Adipose tissue (tissue), 3 donors: Measurements from ENCODE around the gene CNKSR3. TPM values are rescaled to one million over a fixed set of nuclear protein-coding genes. Genes with fewer than 3 reads are reported as not detected.

ENCODE experiments used
- H3K27ac ChIP-seq: one replicate; pipeline ENCODE4 v1.5.1; 2013; ENCODE audit warnings: low read depth, low read length
- WGBS, 3 donors: extraction: QIAGEN DNeasy Blood & Tissue Kit; methylation state at CpG; one replicate each; pipeline ENCODE4 v1.1.7; 2013; 5-methylcytosine and 5-hydroxymethylcytosine counted together
- polyA plus RNA-seq, 3 donors: library from polyadenylated mRNA; stranded (reverse); fragments of 200-250 nt; gene quantifications; one replicate each; pipeline ENCODE4 v1.2.3, GENCODE V29; 2013
- donor health status: healthy with polysubstance abuse.
- donor health status: Bipolar disorder and iron deficiency.
- donor health status: healthy.

CNKSR3 gene
- polyA plus RNA-seq, 3 donors: 3.8 to 6.8 (median 6.5) TPM

DNA sequence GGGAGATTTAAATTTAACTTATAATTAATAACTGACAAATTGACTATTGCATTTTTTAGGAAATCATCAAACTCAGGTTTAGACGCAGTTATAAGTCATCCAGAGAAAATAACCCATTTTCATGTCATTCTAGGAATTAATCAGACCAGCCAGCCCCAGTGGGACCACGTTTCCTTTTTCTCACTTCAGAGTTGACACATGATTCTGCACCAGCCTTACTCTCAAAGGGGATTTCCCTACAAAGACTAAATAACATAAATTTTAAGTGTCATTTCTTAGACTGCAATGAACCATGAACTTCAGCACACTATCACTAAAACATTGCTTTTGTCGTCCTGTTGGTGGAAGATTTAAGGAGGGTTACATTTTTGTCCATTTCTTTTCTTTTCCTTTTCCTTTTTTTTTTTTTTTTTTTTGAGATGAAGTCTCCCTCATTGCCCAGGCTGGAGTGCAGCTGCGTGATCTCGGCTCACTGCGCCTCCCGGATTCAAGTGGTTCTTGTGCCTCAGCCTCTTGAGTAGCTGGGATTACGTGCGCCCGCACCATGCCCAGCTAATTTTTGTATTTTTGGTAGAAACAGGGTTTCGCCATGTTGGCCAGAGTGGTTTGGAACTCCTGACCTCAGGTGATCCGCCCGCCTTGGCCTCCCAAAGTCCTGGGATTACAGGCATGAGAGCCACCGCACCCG lies 157.4 kb downstream of the CNKSR3 start:
- WGBS, 3 donors: 77 to 88% (median 81%) methylated on average over 15 of the region's 15 CpGs
- no peak overlapping the region for H3K27ac ChIP-seq

DNA sequence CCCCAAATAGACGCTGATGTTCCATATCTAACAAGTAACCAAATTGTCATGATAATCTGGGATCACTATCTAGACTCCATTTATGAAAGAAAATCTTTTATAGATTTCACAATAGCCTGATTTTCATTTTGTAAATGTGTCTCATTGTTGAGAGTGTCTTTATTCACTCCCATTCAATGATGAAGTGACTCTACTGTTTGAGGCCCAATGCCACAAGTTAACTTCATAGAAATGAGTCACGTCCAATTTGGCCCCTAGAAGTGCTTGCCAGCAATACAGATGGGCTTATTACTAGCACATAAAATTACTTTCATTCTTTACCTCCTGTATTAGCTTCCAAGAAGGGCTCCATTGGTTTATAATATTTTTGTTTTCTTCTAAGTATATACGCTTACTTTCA lies 160.2 kb downstream of the CNKSR3 start:
- 87 to 91% (median 90%) methylated on average over 3 of the region's 3 CpGs for WGBS, 3 donors
- no peak overlapping the region for H3K27ac ChIP-seq

DNA sequence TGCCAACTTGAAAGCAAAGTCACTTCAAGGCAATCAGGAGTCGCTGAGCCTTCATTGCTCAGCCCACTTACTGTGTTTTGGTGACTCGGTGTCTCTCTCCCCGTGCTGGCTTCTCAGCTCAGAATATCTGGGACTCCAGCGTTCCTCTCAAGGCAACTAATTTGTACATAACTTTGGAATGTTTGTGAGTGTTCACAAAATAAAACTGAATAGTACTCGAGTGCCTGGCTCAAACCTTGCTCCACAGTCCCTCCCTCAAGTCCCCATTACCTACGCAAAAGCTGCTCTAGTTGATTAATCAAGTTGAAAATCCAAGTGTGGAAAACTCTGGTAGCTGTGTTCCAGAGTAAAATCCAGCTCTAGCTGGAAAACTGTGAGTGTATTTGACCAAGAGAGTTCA lies 162.5 kb downstream of the CNKSR3 start:
- H3K27ac ChIP-seq: no peak overlapping the region

DNA sequence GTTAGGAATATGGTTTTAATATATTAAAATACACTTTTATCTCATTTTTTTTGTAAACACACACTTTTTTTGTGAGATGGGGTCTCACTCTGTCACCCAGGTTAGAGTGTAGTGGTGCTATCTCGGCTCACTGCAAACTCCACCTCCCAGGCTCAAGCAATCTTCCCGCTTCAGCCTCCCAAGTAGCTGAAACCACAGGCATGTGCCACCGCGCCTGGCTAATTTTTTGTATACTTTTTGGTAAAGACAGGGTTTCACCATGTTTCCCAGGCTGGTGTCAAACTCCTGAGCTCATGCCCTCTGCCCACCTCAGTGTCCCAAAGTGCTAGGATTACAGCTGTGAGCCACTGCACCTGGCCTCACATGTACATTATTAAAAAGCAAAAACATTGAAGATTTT lies 164.7 kb downstream of the CNKSR3 start:
- WGBS, 3 donors: 93 to 94% (median 94%) methylated on average over 4 of the region's 4 CpGs
- no peak overlapping the region for H3K27ac ChIP-seq

More for the DNA sequence above, 162.5 kb downstream of the CNKSR3 start:
- WGBS, 3 donors: 85 to 94% (median 94%) methylated on average over 6 of the region's 6 CpGs

DNA sequence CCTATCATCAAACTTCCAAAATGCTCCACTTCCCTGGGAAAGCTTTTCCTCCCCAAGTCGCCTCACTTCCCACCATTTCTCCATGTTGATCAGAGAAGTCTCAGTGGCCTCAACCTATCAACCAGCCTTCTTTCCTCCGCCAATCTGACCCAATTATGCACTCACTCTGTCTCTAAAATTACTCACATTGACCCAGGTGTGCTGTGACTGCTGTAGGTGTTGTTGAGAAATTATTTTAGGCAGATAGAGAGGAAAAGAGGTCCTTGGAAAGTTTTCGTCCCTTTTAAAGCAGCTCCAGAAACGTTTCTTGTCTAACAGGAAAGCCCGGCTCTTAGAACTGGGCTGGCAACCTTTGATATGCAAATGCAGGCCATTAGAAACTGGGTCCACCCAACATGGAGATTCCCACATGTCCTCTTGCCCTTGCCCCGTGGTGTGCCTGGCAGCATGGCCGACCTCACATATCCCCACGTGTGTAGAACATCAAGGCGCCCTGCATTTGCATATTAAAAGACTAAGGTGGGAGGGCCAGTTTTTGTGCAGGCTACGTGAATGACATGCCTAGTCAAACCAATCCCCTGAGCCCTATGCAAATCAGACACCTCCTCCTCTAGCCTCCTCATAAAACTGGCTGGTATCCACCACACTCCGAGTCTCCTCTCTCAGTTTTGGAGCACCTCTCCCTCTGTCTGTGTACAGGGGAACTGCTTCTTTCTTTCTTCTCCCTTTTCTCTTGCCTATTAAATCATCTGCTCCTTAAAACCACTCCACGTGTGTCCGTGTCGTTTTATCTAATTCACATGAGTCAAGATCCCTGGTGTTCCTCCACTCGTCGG lies 166.8 kb downstream of the CNKSR3 start:
- WGBS, 3 donors: 51 to 81% (median 69%) methylated on average over 16 of the region's 16 CpGs
- no peak overlapping the region for H3K27ac ChIP-seq

DNA sequence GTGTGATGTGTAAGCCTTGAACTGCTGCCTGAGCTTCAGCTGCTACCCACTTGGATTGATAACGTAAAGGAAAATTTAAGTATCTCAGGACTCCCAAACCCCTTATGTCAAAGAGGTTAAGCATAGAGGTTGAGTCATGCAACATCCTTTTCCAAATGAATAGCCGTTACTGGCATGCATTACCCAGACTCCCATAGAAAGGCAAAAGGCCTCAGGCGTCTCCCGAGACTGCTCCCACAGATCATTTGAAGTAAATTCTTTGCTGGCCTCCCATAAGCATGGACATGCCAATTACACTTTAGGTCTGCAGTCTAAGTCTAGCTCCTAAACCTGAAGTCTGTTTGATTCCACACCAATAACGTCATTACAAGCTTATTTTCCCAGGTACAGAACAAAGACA lies 168.6 kb downstream of the CNKSR3 start:
- WGBS, 3 donors: 44 to 74% (median 50%) methylated on average over 5 of the region's 5 CpGs

DNA sequence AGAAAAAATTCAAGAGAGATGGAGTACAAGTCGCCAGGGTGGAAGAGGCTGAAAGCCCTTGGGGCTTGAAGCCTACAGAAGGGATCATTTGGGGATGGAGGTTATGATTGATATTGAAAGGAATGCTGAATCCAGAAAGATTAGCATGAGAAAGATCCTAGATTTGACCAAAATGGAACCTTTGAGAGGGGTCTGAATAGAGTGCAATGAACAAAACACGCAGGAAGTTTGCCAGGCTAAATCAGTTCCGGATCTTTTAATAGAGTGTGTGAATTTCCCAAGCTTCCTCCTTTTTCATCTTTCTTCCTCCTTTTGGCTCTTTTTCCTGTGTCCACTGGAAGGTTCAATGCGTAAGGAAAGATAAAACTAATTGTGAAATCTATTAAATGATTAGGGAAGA lies 169.1 kb downstream of the CNKSR3 start:
- 28 to 77% (median 30%) methylated on average over 4 of the region's 4 CpGs for WGBS, 3 donors
- H3K27ac ChIP-seq: no peak overlapping the region

More for the DNA sequence above, 168.6 kb downstream of the CNKSR3 start:
- no peak overlapping the region for H3K27ac ChIP-seq

Other genes starting within 250 kb of the CNKSR3 start
- gene IPCEF1, start 153.9 kb downstream of the CNKSR3 start, polyA plus RNA-seq: under 1 TPM; 0.55 to 0.82 (median 0.67) TPM
- gene SCAF8, start 222.7 kb upstream of the CNKSR3 start, polyA plus RNA-seq: 10 to 100 TPM in 2 of 3 donors, 1 to 10 TPM in 1; 6.3 to 14.1 (median 10.1) TPM